Left ventricle myocardium superior (tissue), 1 donor: Measurements from ENCODE around the gene ORM2. TPM values are rescaled to one million over a fixed set of nuclear protein-coding genes. Genes with fewer than 3 reads are reported as not detected.
"Not testable (repeated sequence)": the region's sequence is repeated elsewhere in the genome, so short reads cannot be mapped to it uniquely, and the experiment has no call there.

Experiments used
- ATAC-seq: fragments of 200-7000 bp; cut with Tn5 transposase; one replicate; pipeline ENCODE4 v1.9.1; 2020; ENCODE audit warnings: mild to moderate bottlenecking, moderate library complexity
- DNase-seq: peaks from one replicate; pipeline ENCODE4 v3.0.0-alpha.2; 2020
- intact Hi-C: fragments of 100-400 bp; cut with micrococcal nuclease; formaldehyde crosslinking; loops from one replicate; pipeline ENCODE4 v1.11.0; 2022
- total RNA-seq: library from RNA; stranded (reverse); fragmentation: NEBNext Ultra II Directional; extraction: Animal tissue kit (Norgen Biotek cat#: 25700); gene quantifications from one replicate; pipeline ENCODE4 v1.2.1, GENCODE V29; 2021
- donor health status: DM: no; HTN: yes; CAD: no; lungs with severe emphysema.

ORM2 gene
- total RNA-seq, 1 donor from 2014 or later = not detected

DNA sequence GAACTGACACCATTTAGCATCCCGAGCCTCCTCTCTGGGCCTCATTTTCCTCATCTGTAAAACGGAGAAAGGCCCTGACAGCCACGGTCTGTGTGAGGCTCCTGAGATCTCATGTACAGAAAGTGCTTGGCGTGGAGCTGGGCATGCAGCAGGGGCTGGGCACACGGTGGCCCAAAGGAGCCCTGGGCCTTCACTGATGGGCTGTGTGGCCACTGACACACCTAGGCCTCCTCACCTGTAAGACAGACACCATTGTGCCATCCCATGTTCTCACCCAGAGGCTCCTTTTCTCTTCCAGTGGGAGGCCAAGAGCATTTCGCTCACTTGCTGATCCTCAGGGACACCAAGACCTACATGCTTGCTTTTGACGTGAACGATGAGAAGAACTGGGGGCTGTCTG lies 5.2 kb upstream of the ORM2 start:
- DNase-seq (no peak), ATAC-seq (no peak)
- intact Hi-C loops = no loop called here

DNA sequence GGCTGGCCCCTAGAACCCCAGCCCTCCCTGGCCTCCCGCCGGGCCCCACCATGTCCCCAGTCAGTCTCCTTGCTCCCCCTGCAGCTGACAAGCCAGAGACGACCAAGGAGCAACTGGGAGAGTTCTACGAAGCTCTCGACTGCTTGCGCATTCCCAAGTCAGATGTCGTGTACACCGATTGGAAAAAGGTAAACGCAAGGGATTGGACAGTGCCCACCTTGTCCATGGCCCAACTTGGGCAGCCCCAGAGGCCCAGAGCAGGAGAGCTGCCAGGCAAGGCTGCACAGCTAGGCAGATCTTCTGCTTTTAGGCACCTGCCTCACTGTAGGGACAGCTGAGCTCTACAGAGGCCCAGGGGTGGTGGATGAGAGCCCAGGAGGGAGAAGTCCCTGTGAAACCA lies 4.7 kb upstream of the ORM2 start:
- ATAC-seq, DNase-seq, intact Hi-C loops: not testable (repeated sequence)

DNA sequence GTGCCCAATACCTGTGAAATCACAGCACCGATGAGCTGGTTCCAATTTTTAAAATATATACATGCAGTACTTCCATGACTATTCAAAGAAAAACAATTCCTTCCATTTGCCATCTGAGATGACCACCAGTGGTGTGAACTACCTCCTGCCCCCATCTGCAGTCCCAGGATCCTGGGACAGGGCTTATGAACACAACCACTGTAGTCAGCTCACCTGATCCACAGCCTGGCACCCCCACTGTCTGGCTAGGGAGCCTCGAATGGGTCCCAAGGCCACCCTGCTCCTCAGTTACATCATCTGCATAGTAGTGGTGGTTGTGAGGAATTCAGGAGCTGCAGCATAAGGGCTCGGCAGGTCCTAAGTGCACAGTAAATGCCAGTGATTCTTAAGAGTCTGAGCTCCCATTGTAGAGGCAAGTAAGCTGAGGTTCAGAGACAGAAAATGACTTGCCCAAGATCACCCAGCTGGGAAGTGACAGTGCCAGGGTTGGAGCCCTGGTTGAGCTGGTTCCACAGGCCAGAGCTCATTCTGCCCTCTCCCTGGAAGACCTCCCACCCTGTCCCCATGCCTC lies 3.9 kb upstream of the ORM2 start:
- DNase-seq, intact Hi-C loops, ATAC-seq: not testable (repeated sequence)

DNA sequence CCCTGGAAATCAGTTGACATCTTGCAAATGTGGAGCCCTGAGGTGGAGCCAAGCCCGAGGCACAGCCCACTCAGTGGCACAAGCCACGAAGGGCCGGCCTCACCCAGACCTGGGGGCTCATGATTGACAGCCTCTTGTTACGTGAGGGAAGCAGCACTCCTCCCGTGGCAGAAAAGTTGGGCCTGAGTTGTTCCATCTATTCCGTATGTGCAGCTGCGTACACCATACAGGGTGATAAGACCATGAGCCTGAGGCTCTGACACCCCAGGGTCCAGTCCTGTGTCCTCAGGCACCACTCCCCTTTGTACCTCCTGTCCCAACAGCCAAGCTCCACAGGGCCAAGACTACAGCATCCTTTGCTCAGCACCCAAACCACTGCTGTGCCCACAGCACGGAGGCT lies 1.9 kb upstream of the ORM2 start:
- no peak for DNase-seq
- intact Hi-C loops = no loop called here
- ATAC-seq = no peak

DNA sequence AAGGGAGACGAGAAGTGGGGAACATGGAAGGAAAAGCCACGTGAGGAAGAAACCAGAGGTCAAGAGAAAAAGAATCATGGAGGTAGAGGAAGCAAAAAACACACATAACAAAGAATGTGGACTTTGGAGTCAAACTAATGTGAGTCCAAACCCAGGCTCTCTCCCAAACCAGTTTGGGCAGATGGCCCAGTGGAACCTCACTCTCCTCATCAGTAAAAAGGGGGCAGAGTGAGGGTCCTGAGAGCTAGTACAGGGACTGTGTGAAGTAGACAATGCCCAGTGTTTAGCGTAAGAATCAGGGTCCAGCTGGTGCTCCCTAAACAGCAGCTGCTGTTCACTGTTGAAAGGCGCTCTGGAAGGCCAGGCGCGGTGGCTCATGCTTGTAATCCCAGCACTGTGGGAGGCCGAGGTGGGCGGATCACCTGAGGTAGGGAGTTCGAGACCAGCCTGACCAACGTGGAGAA lies 1.3 kb upstream of the ORM2 start:
- intact Hi-C loops, DNase-seq, ATAC-seq: not testable (repeated sequence)

DNA sequence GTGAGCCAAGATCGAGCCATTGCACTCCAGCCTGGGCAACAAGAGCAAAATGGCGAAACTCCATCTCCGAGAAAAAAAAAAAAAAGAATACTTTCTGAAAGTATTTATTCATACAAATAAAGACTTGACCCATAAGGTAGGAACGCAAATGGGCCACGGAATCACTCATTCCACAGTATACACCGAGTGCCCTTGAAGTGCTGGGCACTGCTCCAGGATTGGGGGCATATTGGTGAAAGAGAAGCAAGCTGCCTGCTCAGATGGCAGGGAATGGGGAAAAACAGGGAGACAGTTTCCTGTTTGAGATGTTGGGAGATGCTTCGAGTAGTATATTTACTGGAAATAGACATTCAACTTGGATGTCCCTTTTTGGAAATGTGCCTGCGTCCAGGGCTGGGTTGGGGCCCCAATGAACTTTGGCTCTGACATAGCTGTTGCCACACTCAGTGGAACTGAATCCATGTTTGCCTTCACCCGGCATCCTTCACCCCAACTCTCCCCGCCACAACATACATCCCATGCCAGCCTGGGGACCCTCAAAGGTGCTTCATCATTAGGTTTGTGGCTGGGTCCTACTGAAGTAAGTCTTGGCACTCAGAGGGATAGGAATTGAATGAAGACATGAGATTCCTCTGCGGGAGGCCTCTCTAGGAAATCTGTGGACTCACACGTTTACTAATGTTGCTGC lies 588 bp upstream of the ORM2 start:
- ATAC-seq, DNase-seq, intact Hi-C loops: not testable (repeated sequence)

DNA sequence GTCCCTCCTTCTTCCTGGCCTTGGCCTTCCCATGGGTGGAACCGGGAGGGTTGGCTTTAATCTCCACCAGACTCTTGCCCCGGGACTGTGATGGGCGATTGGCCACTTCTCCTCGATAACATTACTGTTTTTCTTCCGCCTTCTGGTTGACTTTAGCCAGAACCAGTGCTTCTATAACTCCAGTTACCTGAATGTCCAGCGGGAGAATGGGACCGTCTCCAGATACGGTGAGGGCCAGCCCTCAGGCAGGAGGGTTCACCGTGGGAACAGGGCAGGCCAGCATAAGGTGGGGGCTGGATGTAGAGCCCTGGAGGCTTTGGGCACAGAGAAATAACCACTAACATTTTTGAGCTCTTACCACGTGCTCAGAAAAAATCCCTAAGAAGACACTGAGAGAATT lies 967 bp downstream of the ORM2 start:
- ATAC-seq (no peak), DNase-seq (no peak)
- intact Hi-C loops = no loop called here

DNA sequence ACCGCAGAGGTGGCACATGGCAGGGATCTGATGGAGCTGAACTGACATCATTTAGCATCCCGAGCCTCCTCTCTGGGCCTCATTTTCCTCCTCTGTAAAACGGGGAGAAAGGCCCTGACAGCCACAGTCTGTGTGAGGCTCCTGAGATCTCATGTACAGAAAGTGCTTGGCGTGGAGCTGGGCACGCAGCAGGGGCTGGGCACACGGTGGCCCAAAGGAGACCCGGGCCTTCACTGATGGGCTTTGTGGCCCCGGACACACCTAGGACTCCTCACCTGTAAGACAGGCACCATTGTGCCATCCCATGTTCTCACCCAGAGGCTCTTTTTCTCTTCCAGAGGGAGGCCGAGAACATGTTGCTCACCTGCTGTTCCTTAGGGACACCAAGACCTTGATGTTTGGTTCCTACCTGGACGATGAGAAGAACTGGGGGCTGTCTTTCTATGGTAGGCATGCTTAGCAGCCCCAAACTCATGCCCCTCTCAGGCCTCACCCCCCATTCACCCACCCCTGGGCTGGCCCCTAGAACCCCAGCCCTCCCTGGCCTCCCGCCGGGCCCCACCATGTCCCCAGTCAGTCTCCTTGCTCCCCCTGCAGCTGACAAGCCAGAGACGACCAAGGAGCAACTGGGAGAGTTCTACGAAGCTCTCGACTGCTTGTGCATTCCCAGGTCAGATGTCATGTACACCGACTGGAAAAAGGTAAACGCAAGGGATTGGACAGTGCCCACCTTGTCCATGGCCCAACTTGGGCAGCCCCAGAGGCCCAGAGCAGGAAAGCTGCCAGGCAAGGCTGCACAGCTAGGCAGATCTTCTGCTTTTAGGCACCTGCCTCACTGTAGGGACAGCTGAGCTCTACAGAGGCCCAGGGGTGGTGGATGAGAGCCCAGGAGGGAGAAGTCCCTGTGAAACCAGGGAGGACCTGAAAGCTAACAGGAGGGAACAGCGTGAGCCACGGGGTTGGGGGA lies 1.8 kb downstream of the ORM2 start:
- intact Hi-C loops, ATAC-seq, DNase-seq: not testable (repeated sequence)

DNA sequence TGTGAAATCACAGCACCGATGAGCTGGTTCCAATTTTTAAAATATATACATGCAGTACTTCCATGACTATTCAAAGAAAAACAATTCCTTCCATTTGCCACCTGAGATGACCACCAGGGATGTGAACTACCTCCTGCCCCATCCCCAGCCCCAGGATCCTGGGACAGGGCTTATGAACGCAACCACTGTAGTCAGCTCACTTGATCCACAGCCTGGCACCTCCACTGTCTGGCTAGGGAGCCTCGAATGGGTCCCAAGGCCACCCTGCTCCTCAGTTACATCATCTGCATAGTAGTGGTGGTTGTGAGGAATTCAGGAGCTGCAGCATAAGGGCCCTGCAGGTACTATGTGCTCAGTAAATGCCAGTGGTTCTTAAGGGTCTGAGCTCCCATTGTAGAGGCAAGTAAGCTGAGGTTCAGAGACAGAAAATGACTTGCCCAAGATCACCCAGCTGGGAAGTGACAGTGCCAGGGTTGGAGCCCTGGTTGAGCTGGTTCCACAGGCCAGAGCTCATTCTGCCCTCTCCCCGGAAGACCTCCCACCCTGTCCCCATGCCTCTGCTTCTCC lies 2.9 kb downstream of the ORM2 start:
- DNase-seq, intact Hi-C loops, ATAC-seq: not testable (repeated sequence)

DNA sequence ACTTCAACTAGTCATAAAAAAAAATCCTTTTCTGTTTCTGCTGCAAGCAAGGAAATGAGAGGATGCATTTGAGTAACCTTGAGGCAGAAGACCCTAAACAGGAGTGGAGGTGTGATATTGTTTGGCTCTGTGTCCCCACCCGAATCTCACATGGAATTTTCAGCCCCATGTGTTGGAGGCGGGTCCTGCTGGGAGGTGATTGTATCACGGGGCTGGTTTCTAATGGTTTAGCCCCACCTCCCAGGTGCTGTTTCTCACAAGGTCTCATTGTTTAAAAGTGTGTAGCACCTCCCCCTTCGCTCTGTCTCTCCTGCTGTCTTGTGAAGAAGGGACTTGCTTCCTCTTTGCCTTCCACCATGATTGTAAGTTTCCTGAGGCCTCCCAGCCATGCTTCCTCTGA lies 4.0 kb downstream of the ORM2 start:
- ATAC-seq, intact Hi-C loops, DNase-seq: not testable (repeated sequence)

DNA sequence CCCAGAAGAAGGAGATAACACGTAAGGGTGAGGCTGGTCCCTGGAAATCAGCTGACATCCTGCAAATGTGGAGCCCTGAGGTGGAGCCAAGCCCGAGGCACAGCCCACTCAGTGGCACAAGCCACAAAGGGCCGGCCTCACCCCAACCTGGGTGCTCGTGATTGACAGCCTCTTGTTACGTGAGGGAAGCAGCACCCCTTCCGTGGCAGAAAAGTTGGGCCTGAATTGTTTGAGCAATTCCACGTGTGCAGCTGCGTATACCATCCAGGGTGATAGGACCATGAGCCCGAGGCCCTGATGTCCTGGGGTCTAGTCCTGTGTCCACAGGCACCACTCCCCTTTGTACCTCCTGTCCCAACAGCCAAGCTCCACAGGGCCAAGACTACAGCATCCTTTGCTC lies 4.8 kb downstream of the ORM2 start:
- ATAC-seq (no peak), DNase-seq (no peak)
- intact Hi-C loops = no loop called here

DNA sequence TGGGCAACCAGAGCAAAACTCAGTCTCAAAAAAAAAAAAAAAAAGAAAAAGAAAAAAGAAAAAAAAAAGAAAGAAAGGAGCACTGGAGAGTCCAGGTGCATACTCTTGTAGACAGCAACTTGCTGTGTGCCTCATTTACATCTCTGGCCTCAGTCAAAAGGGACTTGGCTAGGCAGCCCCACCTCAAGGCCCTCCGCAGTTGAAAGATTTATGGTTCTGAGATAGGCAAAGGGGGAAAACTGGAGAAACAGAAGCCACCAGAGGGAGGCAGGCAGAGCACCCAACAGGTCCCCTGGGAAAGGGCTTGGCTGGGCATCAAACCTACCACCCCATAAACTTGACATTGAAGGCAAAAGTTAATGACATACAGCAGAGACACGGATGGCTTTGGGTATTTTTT lies 6.1 kb downstream of the ORM2 start:
- no peak for DNase-seq
- ATAC-seq = no peak
- intact Hi-C loops = no loop called here

DNA sequence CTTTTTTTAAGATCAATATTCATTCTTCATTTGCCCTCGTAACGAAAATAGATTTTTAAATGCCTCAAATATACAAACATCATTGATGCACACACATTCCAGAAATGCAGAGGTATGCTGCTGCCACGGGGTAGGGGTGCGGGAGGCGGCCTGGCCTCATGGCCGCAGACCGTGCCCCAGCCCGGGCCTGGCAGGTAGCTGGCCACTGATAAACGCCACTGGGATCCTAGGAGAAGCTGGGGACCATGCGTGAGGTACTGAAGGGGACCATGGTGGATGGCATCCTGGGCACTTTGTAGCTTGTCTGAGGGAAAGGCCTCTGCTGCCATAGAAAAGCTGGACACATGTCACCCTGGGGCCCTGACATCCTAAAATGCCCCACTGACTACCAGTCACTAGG lies 6.5 kb downstream of the ORM2 start:
- DNase-seq (no peak), ATAC-seq (no peak)
- intact Hi-C loops = no loop called here

DNA sequence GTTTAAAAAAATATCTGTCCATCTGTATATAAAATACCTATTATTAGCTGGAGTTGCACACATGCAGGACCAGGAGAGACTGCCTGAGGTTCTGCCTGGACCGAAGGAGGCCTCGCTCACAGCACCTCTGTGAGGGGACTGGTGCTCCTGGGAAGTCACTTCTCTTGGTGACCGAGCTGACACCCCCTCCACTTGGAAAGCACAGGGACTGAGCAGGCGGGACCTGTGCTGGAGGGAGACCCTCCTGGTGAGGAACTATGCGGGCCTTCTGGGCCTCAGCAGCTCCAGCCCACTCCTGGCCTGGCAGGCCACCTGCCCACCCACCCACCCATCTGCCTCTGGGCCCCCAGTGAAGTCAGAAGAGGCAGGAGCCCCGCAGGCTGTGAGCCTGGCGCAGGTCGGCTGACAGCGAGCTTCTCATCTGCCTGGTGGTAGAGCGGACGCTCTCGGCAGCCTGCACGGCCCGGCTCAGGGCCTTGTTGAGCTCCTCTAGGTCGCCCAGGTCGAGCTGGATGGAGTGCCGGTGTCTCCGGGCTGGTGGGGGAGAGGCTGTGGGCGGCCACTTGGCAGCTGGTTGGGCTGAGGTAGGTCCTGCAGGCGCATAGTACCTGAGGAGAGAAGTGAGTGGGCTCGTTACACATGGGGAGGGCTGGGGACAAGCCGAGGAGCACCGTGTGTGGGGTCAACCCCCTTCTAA lies 7.2 kb downstream of the ORM2 start:
- intact Hi-C loops = no loop called here

DNA sequence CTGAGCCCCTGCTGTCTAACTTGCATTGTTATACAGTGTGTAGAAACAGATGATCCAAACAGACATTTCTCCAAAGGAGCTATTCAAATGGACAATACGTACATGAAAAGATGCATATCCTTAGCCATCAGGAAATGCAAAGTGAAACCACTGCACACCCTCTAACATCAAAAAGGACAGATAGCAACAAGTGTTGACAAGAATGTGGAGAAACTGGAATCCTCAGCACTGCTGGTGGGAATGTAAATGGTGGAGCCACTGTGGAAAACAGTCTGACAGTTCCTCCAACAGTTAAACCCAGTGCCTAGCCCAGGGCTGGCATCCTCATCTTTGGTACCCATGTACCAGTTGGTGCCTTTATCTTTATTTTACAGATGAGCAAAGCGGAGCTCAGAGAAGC lies 8.5 kb downstream of the ORM2 start:
- intact Hi-C loops = no loop called here
- DNase-seq = no peak
- ATAC-seq = no peak

More for the DNA sequence above, 7.2 kb downstream of the ORM2 start:
- ATAC-seq (no peak), DNase-seq (no peak)

DNA sequence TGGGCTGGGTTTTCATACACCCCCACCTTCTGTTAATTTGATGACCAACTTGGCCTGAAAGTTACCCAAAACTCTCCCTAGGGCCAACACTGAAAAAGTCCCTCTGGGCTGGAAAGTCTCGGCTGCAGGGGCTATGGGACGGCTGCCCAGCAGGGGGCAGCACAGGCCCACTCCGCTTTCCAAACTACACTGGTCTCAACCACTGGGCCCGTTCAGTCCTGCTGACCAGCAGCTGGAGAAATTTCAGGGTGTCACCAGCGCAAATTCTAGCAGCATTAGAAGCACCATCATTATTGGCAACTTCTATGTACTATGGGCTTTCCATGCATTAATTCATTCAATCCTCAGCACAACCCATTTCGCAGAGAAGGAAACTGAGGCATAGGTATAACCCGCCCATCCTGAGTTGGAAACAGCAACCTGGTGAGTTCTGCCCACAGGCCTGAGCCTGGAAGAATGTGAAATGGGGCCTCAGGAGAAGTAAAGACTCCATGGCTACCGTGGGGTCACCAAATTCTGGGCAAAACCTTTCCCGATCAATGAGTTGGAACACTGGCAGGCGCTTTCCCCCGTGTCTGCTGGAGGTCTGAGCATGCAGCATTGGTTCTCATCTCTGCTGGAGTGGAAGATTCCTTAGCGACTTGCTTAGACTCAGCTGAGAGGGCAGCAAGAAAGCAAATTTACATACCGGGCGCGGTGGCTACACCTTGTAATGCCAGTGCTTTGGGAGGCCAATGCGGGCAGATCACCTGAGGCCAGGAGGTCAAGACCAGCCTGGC lies 9.7 kb downstream of the ORM2 start:
- intact Hi-C loops = no loop called here

DNA sequence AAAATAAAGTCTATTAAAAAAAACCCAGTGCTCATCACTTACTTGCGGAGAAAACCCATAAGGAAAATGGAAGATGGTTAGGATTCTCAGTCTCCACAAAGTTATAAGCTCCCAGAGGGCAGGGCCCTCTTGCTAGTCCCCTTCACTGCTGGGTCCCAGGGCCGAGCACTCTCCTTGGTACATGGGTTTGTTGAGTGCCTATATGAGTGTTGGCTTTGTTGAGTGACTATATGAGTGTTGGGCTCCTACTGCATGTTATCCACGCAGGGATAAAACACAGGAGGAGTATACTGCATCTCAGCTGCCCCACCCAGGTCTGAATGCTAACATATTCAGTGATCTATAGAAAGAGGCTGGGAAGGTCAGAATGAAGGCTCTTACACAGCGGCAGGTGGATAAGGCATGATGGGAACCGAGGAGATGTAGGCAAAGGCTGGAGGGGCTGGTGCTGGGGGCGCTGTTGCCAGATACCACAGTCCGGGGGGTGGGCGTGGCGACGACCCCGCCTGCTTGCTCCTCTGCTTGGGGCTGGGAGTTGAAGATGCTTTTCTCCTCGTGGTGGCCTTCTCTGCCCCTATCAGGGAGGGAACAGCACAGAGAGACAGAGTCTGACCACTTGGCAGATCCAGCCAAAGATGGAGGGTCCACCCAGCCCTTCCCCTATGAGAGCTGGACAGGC lies 11.6 kb downstream of the ORM2 start:
- ATAC-seq (no peak), DNase-seq (no peak)
- intact Hi-C loops = no loop called here

More for the DNA sequence above, 9.7 kb downstream of the ORM2 start:
- ATAC-seq = peak; percentile 70
- peak; percentile 64 for DNase-seq

DNA sequence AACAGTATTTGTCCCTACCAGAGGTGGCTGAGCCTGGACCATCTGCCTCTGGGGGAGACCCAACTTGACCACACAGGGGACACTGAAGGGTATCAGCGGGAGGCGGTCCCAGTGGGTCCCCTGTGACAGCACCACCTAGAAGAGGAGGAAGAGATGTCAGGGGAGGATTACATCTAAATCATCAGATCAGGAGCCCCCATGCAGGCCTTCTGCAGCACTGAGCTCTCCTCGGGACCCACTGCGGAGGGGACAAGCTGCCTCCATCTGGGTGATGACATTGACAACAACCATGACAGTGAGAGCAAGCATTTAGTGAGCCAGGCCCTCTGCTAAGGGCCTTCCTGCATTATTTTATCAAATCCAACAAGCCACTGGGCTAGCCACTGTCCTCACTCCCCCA lies 12.3 kb downstream of the ORM2 start:
- ATAC-seq (no peak), DNase-seq (no peak)
- intact Hi-C loops = no loop called here
